Transverse colon (tissue), 4 donors: ENCODE measurements around the gene ZNF526.

Experiments used
- POLR2A ChIP-seq: fragments of 450-650 bp; IDR thresholded peaks from one replicate; pipeline ENCODE4 v1.6.1; 2016; ENCODE audit warnings: antibody characterized with exemption, mild to moderate bottlenecking, moderate library complexity
- POLR2AphosphoS5 ChIP-seq, 3 donors: sonication (generic); formaldehyde crosslinking; IDR thresholded peaks; one replicate each; pipeline ENCODE4 v1.6.1; 2016; ENCODE audit warnings: antibody characterized with exemption in 3 of 3
- TF ChIP-seq, protein P1 (sequence below), 5 experiments: fragments of 200-600 bp in 3 of 5; fragments of 450-650 bp in 2 of 5; sonication (generic) in 3 of 5; IDR thresholded peaks; 1 replicate in 2 of 5; 2 replicates in 3 of 5; pipeline ENCODE4 v1.5.1; 2016 to 2017; ENCODE audit warnings: antibody characterized with exemption in 5 of 5, inconsistent platforms in 3 of 5, mild to moderate bottlenecking in 2 of 5, moderate library complexity in 1 of 5

- TF ChIP-seq, protein P1, sequence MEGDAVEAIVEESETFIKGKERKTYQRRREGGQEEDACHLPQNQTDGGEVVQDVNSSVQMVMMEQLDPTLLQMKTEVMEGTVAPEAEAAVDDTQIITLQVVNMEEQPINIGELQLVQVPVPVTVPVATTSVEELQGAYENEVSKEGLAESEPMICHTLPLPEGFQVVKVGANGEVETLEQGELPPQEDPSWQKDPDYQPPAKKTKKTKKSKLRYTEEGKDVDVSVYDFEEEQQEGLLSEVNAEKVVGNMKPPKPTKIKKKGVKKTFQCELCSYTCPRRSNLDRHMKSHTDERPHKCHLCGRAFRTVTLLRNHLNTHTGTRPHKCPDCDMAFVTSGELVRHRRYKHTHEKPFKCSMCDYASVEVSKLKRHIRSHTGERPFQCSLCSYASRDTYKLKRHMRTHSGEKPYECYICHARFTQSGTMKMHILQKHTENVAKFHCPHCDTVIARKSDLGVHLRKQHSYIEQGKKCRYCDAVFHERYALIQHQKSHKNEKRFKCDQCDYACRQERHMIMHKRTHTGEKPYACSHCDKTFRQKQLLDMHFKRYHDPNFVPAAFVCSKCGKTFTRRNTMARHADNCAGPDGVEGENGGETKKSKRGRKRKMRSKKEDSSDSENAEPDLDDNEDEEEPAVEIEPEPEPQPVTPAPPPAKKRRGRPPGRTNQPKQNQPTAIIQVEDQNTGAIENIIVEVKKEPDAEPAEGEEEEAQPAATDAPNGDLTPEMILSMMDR (IDR thresholded peaks at IDR 0.05) = no peak
- no peak for TF ChIP-seq POLR2AphosphoS5 (IDR thresholded peaks at IDR 0.05)
- no peak for TF ChIP-seq POLR2A
These were observed 612 bp downstream of the ZNF526 start for GRCh38 chr19:42220751-42221097.
